ENCODE data around the gene NCK1. TPM values are rescaled to one million over a fixed set of nuclear protein-coding genes. Genes with fewer than 3 reads are reported as not detected.
"Not testable (repeated sequence)": the region's sequence is repeated elsewhere in the genome, so short reads cannot be mapped to it uniquely, and the experiment has no call there.

The NCK1 gene
- total RNA-seq, 1 experiment from 2014 or later: 24.5 TPM

DNA sequence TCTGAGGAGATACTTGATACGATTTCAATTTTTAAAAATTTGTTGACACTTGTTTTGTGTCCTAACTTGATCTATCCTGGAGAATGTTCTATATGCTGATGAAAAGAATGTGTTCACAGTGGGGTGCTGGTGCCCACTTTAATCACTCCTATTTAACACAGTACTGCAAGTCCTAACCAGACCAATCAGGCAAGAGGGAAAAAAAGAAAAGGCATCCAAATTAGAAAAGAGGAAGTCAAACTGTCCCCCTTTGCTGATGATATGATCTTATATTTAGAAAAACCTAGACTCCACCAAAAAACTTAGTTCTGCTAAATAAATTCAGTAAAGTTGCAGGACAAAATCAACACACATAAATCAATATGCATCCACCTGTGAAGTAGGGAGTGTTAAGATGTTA, 40.5 kb downstream of the NCK1 start:
- DNase-seq (ENCODE audit: low spot score); in situ Hi-C loops (cut with HindIII; ENCODE audit: low sequenced_read_pairs): not testable (repeated sequence)

DNA sequence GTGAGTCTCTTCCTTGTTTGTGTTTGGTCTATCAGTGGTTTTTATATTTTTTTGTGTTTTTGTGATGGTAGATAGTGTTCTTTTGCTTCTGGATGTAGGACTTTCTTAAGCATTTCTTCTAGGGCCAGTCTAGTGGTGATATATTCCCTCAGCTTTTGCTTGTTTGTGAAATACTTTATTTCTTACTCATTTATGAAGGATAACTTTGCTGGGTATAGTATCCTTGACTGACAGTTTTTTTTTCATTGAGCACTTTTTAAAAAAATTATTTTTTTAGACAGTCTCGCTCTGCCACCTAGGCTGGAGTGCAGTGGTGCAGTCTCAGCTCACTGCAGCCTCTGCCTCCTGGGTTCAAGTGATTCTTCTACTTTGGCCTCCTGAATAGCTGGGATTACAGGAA, 41.9 kb downstream of the NCK1 start:
- in situ Hi-C loops (cut with HindIII; ENCODE audit: low sequenced_read_pairs): no loop called here
- DNase-seq (ENCODE audit: low spot score): no peak

DNA sequence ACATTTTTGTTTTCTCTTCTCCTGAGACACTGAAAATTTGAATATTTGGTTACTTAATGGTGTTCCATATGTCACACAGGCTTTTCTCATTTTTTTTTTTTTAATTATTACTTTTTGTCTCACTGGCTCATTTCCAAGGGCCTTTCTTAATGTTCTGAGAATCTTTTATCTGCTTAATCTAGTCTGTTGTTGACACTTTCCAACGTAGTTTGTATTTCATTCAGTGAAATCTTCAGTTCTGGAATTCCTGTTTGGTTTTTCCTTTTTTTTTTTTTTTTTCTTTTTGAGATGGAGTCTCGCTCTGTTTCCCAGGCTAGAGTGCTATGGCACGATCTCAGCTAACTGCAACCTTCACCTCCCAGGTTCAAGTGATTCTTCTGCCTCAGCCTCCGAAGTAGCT, 42.7 kb downstream of the NCK1 start:
- no peak for DNase-seq (ENCODE audit: low spot score)
- in situ Hi-C loops (cut with HindIII; ENCODE audit: low sequenced_read_pairs): no loop called here

DNA sequence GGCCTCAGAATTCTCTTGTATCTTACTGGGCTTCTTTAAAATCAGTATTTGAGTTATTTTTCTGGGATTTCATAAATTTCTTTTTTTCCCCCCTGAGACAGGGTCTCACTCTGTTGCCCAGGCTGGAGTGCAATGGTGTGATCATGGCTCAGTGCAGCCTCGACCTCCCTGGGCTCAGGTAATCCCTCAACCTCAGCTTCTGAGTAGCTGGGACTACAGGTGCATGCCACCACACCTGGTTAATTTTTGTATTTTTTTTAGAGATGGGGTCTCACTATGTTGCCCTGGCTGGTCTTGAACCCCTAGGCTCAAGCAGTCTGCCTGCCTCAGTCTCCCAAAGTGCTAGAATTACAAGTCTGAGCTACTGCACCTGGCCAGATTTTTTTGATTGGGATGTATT, 43.5 kb downstream of the NCK1 start:
- no peak for DNase-seq (ENCODE audit: low spot score)
- in situ Hi-C loops (cut with HindIII; ENCODE audit: low sequenced_read_pairs): no loop called here

DNA sequence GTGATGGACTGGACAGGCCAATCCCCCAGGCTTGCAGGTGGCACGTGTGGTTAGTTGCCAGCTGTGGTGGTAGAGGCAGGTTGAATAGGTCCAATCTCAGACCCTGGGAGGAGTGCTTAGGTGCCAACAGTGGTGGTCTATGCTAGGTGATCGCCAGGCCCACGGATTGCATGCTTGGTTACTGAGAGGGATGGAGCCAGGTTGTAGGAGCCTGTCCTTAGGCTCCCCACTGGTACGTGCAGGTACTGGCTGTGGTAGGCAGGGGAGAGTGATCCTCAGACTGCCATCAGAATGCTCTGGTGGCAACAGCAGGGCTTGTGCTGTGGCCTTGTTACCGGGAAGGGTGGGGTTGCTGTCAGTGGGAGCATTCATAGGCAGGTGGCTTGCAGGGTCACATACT, 44.7 kb downstream of the NCK1 start:
- in situ Hi-C loops (cut with HindIII; ENCODE audit: low sequenced_read_pairs): no loop called here
- DNase-seq (ENCODE audit: low spot score): no peak

DNA sequence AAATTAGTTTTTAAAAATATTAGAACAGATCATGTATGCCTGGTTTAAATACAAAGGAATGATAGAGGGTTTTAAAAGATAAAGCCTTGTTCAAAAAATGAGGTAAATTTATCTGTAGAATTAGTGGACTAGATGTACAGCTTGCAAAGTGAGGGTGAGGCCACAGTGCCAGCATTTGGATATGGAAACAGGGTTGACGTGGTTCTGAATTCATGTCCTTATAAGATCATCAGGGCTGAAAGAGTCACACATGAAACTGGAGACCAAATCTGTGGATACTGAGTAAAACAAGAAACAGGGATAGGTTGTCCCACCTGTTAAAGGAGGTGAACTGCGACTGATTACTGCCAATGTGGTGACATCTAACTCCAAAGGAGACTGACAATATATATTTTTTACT, 46.3 kb downstream of the NCK1 start:
- in situ Hi-C loops (cut with HindIII; ENCODE audit: low sequenced_read_pairs): no loop called here

DNA sequence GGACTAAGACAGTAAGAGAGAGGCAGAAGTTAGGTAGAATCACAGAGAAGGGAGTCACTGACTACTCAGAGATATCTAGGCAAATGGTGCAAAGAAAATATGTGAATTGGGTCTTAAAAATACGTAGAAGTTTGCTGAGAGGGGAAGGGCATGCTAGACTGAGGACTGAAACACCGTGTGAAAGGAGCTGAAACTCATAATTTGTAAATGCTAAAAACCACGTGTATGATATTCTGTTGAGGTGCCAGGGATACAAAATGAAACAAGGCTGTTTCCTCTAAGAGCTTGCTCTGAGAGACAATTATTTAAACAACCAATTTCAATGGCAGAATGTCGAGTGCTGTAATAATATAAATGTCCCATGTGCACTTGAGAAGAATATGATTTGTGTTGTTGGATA, 47.2 kb downstream of the NCK1 start:
- in situ Hi-C loops (cut with HindIII; ENCODE audit: low sequenced_read_pairs): no loop called here
- no peak for DNase-seq (ENCODE audit: low spot score)

More for the DNA sequence above, 46.3 kb downstream of the NCK1 start:
- DNase-seq (ENCODE audit: low spot score): no peak

DNA sequence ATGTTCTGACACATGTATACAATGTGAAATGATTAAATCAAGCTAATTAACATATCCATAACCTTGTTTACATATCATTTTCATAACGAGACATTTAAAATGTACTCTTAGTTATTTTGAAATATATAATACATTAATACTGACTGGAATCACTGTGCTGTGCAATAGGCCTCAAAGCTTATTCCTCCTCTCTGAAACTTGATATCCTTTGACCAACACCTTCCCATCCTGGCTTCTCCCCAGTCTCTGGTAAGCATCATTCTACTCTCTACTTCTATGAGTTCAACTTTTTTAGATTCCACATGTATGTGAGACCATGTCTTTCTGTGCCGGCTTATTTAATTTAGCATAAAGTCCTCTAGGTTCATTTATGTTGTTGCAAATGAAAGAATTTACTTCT, 48.7 kb downstream of the NCK1 start:
- no peak for DNase-seq (ENCODE audit: low spot score)
- in situ Hi-C loops (cut with HindIII; ENCODE audit: low sequenced_read_pairs): no loop called here

DNA sequence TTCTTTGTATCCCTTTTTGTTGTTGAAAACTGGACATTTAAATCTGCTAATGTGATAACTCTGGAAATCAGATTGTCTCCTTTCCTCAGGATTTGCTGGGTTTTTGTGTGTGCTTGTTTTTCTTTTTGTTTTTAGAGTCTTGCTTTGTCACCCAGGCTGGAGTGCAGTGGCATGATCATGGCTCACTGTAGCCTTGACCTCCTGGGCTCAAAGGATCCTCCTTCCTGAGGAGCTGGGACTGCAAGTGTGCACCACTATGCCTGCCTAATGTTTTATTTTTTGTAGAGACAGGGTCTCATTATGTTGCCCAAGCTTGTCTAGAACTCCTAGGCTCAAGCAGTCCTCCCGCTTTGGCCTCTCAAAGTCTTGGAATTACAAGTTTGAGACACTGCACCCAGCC, 51.2 kb downstream of the NCK1 start:
- in situ Hi-C loops (cut with HindIII; ENCODE audit: low sequenced_read_pairs): no loop called here
- no peak for DNase-seq (ENCODE audit: low spot score)

DNA sequence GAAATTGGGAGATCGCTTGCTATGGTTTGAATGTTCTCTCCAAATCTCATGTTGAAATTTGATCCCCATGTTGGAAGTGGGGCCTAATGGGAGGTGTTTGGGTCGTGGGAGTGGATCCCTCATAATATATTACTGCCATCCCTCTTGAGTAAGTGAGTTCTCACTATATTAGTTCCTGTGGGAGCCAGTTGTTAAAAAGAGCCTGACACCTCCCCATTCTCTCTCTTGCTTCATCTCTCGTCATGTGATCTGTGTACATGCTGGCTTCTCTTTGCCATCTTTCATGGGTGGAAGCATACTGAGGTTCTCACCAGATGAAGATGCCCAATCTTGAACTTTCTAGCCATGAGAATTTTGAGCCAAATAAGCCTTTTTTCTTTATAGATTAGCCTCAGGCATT, 52.7 kb downstream of the NCK1 start:
- no peak for DNase-seq (ENCODE audit: low spot score)
- in situ Hi-C loops (cut with HindIII; ENCODE audit: low sequenced_read_pairs): no loop called here

DNA sequence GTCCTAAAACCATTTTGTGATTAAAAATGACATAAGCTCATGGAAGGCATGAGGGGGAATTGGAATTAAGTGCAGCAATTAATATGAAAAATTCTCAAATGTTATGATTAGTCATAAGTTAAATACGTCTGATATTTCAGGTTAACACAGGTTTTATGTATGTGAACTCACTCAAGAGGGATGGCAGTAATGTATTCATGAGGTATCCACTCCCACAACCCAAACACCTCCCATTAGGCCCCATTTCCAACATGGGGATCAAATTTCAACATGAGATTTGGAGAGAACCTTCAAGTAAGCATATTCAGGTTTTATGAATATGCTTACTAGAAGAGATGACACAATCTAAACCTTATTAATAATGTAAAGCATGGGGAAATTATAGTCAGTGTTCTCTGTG, 54.2 kb downstream of the NCK1 start:
- DNase-seq (ENCODE audit: low spot score): no peak
- in situ Hi-C loops (cut with HindIII; ENCODE audit: low sequenced_read_pairs): no loop called here

DNA sequence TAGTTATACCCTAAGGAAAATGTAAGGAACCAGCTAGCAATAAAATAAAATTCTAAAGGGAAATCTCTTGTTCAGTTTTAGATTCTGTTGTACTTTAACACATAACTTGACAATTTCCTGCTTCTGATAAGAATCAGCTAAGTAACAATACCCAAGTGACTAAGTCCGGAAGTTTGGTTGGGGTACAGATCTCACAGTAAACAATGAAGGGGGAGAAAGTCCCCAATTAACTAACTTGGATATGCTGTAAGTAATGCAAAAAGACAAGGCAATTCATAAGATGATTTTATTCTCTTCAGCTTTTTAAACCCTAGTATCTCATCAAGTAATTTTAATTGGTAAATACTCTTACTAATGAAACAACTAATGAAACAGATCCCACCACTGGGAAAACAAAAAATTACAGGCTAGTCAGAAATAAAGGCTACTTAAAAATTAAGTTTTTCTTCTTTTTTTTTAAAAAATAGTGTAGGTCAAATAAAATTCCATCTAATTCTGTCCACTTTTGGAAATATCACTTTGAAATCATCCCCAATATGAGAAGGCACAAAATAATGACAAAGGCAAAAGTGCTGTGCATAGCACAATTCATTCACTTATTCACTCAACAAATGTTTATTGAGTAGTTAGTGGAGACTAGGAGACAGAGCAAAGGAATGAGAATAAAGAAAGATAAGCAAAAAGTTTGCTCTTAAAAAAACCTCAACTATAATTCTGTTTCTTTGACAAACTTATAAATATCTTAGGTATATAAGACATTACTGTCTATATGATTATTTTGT, 58.0 kb downstream of the NCK1 start:
- in situ Hi-C loops (cut with HindIII; ENCODE audit: low sequenced_read_pairs): no loop called here
- no peak for DNase-seq (ENCODE audit: low spot score)

DNA sequence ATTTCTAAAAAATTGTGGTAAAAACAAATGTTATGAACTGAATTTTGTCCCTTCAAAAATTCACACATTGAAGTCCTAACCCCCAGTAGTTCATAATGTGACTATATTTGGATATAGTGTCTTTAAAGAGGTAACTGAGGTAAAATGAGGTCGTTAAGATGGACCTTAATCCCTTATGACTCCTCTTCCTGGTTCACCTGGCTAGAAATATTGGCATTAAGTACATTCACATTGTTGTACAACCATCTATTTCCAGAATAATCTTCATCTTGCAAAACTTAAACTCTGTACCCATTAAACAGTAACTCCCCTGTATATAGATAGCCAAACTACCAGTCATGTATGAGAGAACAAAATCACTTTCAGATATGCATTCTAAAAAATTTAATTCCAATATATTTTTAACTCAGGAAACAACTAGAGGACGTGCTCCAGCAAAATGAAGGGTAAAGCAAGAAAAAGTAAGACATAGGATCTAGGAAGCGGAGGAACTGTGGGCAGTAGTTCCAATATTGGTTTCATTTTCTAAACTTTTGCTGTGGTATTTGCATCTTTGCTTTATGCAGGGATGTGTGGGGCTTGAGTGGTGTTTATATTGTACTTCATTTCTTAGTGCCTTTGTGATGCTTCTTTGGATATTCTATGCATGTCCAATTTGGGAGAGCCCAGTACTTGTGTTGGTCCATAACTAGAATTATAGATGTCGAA, 59.0 kb downstream of the NCK1 start:
- in situ Hi-C loops (cut with HindIII; ENCODE audit: low sequenced_read_pairs): no loop called here

DNA sequence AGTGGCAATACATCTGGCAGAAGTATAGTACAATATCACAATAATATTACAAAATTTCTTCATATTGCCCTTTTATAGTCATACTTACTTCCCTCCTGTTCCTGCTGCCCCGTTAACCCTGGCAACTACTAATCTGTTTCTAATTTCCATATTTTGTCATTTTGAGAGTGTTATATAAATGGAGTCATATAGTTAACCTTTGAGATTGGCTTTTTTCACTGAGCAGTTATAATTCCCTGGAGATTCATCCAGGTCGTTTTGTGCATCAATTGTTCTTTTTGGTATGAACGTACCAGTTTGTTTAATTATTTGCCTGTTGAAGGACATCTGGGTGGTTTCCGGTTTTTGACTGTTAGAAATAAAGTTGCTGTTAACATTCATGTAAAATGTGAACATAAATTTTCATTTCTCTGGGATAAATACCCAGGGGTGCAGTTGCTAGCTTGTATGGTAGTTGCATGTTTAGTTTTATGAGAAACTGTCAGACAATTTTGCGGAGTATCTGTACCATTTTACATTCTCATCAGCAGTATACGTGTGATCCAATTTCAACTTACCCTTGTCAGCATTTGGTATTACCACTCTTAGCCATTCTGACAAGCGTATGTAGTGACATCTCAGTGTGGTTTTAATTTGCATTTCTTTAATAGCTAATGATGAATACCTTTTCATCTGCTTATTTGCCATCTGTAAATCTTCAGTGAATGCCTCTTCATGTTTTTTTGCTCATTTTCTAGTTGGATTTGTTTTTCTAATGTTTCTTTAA, 63.6 kb downstream of the NCK1 start:
- DNase-seq (ENCODE audit: low spot score): no peak
- in situ Hi-C loops (cut with HindIII; ENCODE audit: low sequenced_read_pairs): no loop called here

More for the DNA sequence above, 59.0 kb downstream of the NCK1 start:
- no peak for DNase-seq (ENCODE audit: low spot score)

DNA sequence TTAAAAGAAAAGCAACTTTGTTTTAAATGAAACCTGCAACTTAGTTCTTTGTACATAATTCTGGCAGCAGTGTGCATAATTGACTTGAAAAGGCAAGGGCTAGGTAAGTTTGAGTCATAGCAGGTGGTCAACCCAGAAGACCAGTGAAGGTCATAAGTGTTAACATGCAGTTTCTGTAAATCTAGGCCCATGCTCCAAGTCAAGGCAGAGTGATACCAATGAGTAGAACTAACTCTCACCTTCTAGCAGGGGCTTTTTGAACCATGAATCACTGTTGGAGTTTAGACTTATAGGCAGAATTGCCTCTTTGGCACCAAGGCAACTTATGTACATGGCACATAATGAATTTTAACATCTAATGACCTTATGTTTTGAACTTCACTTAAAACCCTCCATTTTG, 66.2 kb downstream of the NCK1 start:
- no peak for DNase-seq (ENCODE audit: low spot score)
- in situ Hi-C loops (cut with HindIII; ENCODE audit: low sequenced_read_pairs): no loop called here

DNA sequence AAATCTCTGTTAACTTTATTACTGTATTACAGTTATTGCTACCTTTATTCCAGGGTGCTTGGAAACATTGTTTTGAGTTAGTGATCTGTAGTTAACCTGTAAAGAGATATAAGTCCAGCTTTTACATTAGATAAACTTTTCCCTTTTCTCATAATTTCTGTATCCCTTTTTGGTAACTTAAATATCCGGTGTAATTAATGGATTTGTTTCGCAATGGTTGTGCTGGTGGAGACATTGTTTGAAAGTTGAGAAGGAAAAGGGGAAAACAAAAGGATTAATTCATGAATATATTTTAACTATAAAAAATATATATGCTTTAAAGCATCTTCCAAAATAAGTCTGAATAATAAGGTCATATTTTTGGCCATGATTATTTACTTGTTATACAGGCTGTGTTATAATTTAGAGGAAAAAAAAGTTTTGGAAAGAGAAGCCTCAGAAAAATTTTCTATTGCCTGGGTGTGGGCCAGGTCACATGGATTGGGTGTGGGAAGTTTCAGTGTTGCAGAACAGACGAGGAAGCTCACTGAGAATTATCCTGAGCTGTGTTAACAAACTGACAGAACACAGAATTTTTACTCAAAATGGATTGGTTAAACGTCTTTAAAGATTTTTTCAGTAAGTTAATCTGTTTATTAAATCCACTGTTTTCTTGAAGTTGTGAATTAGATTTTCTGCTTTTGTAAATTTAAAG, 68.1 kb downstream of the NCK1 start:
- no peak for DNase-seq (ENCODE audit: low spot score)

DNA sequence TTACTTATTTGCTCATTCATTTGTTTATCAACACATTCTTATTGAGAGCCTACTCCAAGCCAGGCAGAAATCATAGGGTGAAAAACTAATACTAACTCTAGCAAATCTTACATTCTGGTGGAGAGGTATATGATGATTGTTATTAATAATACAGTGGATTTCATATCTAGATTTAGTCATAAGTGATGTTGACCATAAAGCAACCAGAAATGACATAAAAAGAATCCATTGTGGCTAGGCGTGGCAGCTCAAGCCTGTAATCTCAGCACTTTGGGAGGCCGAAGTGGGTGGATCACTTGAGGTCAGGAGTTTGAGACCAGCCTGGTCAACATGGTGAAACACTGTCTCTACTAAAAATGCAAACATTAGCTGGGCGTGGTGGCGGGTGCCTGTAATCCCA, 69.6 kb downstream of the NCK1 start:
- DNase-seq (ENCODE audit: low spot score): no peak
- in situ Hi-C loops (cut with HindIII; ENCODE audit: low sequenced_read_pairs): no loop called here

More for the DNA sequence above, 68.1 kb downstream of the NCK1 start:
- in situ Hi-C loops (cut with HindIII; ENCODE audit: low sequenced_read_pairs): no loop called here

DNA sequence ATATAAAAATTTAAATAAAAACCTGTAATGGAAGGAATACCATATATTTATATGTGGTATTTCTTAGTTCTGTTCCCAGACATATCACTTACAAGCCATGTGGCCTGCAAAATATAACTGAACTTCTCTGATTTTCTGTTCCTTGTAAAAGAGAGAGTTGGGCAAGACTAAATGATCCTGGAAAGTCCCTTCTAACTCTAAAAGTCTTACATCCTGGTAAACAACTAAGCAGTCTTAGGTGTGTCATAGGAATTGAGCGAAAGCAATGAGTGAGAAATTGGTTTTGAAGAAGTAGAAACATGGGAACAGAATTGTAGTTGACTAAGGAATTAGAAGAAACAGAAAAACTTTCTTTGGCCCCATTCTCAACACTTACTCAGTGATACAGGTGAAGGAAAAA, 70.5 kb downstream of the NCK1 start:
- no peak for DNase-seq (ENCODE audit: low spot score)
- in situ Hi-C loops (cut with HindIII; ENCODE audit: low sequenced_read_pairs): no loop called here

DNA sequence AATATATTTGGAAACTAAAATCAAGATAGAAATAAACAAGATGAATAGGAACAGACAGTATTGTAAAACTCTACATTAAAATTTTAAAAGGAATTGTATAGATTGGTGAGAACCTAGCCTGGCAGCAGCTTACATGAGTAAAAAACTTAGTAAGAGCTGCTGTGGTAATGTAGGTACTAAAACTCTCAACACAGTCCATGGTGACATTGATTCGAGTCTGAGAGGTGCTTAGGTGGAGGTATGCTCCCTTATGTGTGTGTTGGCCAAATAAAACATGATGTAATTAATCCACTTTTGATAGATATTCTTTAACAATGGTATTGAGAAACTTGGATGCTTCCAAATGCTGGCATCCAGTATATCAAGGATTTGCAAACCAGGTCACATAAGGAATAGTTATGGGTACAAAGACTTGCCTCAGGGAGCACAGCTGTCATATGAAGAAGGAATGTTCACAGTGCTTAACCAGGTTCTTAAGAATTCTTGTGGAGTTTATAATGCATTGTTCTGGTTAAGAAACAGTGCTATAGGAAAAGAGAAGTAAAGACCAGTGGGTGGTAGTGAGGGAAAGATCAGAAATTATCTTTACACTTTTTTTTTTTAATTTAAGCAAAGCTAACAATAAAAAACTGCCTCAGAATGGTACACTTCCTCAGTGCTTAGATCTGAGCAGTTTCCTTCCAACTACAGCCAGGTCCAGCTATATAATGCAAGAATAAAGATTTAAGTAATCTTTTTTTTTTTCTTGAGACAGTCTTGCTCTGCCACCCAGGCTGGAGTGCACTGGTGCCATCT, 71.2 kb downstream of the NCK1 start:
- DNase-seq (ENCODE audit: low spot score): no peak
- in situ Hi-C loops (cut with HindIII; ENCODE audit: low sequenced_read_pairs): no loop called here

All from G401 (cell line).